ENCODE measurements around the gene ASTL.

ASTL gene

DNA sequence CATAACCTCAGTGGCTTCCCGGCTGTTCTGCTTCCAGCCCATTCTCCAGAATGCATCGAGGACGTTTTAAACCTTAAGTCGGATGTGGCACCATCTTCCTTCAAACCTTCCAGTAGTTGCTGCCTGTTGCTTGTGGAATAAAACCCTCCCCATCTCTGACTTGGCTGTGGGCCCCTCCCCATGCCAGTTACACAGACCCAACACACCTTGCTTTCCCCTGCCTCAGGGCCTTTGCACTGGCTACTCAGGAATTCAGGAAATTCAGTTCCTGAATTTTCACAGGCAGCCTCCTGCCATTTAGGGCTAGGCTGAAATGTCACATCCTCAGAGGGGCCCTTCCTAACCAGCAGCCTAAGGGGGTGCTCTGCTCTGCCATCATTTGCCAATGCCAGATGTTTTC lies 16.9 kb downstream of the ASTL start:
- no peak for ATAC-seq
- no peak for TF ChIP-seq PATZ1 (CRISPR knock-in tag; IDR thresholded peaks at IDR 0.05; ENCODE audit: borderline replicate concordance)
- no peak for TF ChIP-seq ZFP3 (CRISPR knock-in tag; IDR thresholded peaks at IDR 0.05)
- no peak for TF ChIP-seq ZNF565 (CRISPR knock-in tag; conservative IDR thresholded peaks at IDR 0.05; ENCODE audit: low read depth)
- TF ChIP-seq ARNTL (CRISPR knock-in tag; IDR thresholded peaks at IDR 0.05; ENCODE audit: borderline replicate concordance, low read depth): no peak
- TF ChIP-seq TCF4 (CRISPR knock-in tag; IDR thresholded peaks at IDR 0.05; ENCODE audit: borderline replicate concordance): no peak
- TF ChIP-seq CSDC2 (CRISPR knock-in tag; IDR thresholded peaks at IDR 0.05): no peak
- no peak for TF ChIP-seq ZFP30 (CRISPR knock-in tag; IDR thresholded peaks at IDR 0.05)
- TF ChIP-seq BACH2 (CRISPR knock-in tag; IDR thresholded peaks at IDR 0.05; ENCODE audit: borderline replicate concordance): no peak

DNA sequence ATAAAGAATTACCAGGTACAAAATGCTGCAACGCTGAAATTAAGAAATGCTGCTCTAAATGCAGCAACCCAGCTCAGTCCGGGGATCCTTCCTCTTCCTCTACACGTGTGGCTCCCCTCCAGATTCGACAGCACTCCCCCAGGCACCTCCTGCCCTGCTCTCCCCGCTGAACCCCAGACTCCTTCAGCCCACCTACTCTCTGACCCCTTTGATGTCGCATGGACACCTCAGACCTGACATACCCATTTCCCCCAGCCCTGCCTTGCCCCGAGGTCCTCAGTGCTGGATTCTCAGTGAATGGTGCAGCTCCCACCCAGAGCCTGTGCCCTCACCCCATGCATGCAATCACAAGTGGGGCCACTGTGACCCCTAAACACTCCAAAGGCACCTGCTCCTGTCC lies 17.3 kb downstream of the ASTL start:
- ATAC-seq: no peak
- TF ChIP-seq GLIS3 (CRISPR knock-in tag; IDR thresholded peaks at IDR 0.05): no peak
- TF ChIP-seq, protein P1, sequence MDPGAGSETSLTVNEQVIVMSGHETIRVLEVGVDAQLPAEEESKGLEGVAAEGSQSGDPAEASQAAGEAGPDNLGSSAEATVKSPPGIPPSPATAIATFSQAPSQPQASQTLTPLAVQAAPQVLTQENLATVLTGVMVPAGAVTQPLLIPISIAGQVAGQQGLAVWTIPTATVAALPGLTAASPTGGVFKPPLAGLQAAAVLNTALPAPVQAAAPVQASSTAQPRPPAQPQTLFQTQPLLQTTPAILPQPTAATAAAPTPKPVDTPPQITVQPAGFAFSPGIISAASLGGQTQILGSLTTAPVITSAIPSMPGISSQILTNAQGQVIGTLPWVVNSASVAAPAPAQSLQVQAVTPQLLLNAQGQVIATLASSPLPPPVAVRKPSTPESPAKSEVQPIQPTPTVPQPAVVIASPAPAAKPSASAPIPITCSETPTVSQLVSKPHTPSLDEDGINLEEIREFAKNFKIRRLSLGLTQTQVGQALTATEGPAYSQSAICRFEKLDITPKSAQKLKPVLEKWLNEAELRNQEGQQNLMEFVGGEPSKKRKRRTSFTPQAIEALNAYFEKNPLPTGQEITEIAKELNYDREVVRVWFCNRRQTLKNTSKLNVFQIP (CRISPR knock-in tag; IDR thresholded peaks at IDR 0.05; ENCODE audit: borderline replicate concordance, low read depth): no peak
- no peak for TF ChIP-seq SNAI2 (CRISPR knock-in tag; IDR thresholded peaks at IDR 0.05)
- TF ChIP-seq RARB (CRISPR knock-in tag; IDR thresholded peaks at IDR 0.05): no peak
- TF ChIP-seq PATZ1 (CRISPR knock-in tag; IDR thresholded peaks at IDR 0.05; ENCODE audit: borderline replicate concordance): no peak
- TF ChIP-seq, protein P2, sequence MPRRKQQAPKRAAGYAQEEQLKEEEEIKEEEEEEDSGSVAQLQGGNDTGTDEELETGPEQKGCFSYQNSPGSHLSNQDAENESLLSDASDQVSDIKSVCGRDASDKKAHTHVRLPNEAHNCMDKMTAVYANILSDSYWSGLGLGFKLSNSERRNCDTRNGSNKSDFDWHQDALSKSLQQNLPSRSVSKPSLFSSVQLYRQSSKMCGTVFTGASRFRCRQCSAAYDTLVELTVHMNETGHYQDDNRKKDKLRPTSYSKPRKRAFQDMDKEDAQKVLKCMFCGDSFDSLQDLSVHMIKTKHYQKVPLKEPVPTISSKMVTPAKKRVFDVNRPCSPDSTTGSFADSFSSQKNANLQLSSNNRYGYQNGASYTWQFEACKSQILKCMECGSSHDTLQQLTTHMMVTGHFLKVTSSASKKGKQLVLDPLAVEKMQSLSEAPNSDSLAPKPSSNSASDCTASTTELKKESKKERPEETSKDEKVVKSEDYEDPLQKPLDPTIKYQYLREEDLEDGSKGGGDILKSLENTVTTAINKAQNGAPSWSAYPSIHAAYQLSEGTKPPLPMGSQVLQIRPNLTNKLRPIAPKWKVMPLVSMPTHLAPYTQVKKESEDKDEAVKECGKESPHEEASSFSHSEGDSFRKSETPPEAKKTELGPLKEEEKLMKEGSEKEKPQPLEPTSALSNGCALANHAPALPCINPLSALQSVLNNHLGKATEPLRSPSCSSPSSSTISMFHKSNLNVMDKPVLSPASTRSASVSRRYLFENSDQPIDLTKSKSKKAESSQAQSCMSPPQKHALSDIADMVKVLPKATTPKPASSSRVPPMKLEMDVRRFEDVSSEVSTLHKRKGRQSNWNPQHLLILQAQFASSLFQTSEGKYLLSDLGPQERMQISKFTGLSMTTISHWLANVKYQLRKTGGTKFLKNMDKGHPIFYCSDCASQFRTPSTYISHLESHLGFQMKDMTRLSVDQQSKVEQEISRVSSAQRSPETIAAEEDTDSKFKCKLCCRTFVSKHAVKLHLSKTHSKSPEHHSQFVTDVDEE (CRISPR knock-in tag; IDR thresholded peaks at IDR 0.05): no peak
- no peak for TF ChIP-seq CSDC2 (CRISPR knock-in tag; IDR thresholded peaks at IDR 0.05)
- TF ChIP-seq ZFP3 (CRISPR knock-in tag; IDR thresholded peaks at IDR 0.05): no peak
- no peak for TF ChIP-seq ZNF8 (CRISPR knock-in tag; IDR thresholded peaks at IDR 0.05)
- no peak for TF ChIP-seq OSR1 (CRISPR knock-in tag; IDR thresholded peaks at IDR 0.05)
- no peak for TF ChIP-seq ESRRG (CRISPR knock-in tag; IDR thresholded peaks at IDR 0.05)
- no peak for TF ChIP-seq ZFP30 (CRISPR knock-in tag; IDR thresholded peaks at IDR 0.05)
- TF ChIP-seq ZNF565 (CRISPR knock-in tag; conservative IDR thresholded peaks at IDR 0.05; ENCODE audit: low read depth): no peak
- TF ChIP-seq CSRNP3 (CRISPR knock-in tag; IDR thresholded peaks at IDR 0.05): no peak
- no peak for TF ChIP-seq ISL1 (CRISPR knock-in tag; IDR thresholded peaks at IDR 0.05)
- TF ChIP-seq BACH2 (CRISPR knock-in tag; IDR thresholded peaks at IDR 0.05; ENCODE audit: borderline replicate concordance): no peak
- TF ChIP-seq ZNF70 (CRISPR knock-in tag; IDR thresholded peaks at IDR 0.05): no peak
- TF ChIP-seq, protein P3, sequence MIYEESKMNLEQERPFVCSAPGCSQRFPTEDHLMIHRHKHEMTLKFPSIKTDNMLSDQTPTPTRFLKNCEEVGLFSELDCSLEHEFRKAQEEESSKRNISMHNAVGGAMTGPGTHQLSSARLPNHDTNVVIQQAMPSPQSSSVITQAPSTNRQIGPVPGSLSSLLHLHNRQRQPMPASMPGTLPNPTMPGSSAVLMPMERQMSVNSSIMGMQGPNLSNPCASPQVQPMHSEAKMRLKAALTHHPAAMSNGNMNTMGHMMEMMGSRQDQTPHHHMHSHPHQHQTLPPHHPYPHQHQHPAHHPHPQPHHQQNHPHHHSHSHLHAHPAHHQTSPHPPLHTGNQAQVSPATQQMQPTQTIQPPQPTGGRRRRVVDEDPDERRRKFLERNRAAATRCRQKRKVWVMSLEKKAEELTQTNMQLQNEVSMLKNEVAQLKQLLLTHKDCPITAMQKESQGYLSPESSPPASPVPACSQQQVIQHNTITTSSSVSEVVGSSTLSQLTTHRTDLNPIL (CRISPR knock-in tag; IDR thresholded peaks at IDR 0.05; ENCODE audit: low read depth): no peak
- TF ChIP-seq ARNTL (CRISPR knock-in tag; IDR thresholded peaks at IDR 0.05; ENCODE audit: borderline replicate concordance, low read depth): no peak
